Erythroblast (primary cell): ENCODE results near the gene RNASEH1.
"Not testable (repeated sequence)": the region's sequence is repeated elsewhere in the genome, so short reads cannot be mapped to it uniquely, and the experiment has no call there.

ENCODE experiments used
- GATA1 ChIP-seq: IDR thresholded peaks from 2 replicates; pipeline ENCODE4 v1.6.1; 2011; ENCODE audit warnings: low read depth, mild to moderate bottlenecking, control low read depth, low read length, moderate library complexity
- POLR2A ChIP-seq: IDR thresholded peaks from 2 replicates; pipeline ENCODE4 v1.6.1; 2011; ENCODE audit warnings: mild to moderate bottlenecking, low read length

DNA sequence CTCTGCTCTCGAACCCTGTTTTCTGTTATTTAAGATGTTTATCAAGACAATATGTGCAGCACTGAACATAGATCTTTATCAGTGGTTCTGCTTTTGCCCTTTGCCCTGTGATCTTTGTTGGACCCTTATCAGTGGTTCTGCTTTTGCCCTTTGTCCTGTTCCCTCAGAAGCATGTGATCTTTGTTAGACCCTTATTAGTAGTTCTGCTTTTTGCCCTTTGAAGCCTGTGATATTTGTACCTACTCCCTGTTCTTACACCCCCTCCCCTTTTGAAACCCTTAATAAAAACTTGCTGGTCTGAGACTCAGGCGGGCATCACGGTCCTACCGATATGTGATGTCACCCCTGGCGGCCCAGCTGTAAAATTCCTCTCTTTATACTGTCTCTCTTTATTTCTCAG, 42.7 kb downstream of the RNASEH1 start:
- not testable (repeated sequence) for TF ChIP-seq POLR2A, GATA1
